Adrenal gland (tissue), 5 donors: ENCODE measurements around the gene WWP2.

Experiments used
- POLR2A ChIP-seq, 2 donors: fragments of 450-650 bp; IDR thresholded peaks; one replicate each; pipeline ENCODE4 v1.6.1; 2017; ENCODE audit warnings: antibody characterized with exemption in 2 of 2, mild to moderate bottlenecking in 2 of 2, moderate library complexity in 1 of 2
- TF ChIP-seq, protein P1 (sequence below), 6 experiments: fragments of 450-650 bp in 4 of 6; fragments of 200-600 bp in 2 of 6; sonication (generic) in 1 of 6; IDR thresholded peaks; 1 replicate in 5 of 6; 2 replicates in 1 of 6; pipeline versions ENCODE4 v1.5.1 to v1.8.0; 2016 to 2021; ENCODE audit warnings: antibody characterized with exemption in 6 of 6, mild to moderate bottlenecking in 2 of 6, moderate library complexity in 1 of 6
- donor health status: DM: no; HTN: no; CAD: no.

DNA sequence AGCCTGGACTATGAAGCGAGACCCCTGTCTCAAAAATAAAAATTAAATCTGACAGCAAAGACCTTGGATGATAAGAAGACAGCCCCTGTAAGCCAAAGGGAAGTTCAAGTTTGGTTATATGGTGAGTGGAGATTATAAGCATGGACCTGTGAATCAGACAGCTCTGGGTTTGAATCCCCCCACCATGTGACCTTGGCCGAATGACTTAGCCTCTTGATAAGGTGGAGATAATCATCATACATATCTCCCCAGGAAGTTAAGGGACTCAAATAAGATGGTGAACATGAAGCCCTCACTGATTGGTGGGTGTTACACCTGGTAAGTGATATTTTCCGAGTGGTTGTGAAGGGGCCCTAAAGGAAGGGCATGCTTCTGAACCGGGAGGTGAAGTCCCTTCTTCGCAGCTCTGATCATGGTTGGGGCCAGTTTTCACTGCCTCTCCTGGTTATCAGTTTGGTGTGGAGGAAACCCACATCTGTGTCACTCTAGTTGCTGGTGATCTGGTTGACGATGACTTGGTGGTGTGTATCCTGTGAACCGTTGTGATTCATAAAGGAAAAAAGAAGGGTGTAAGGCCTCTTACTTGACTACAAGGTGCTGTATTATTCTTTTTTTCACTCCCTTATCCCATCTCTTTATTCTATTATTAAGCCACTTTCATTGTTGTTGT, 127.3 kb downstream of the WWP2 start:
- TF ChIP-seq, protein P1, sequence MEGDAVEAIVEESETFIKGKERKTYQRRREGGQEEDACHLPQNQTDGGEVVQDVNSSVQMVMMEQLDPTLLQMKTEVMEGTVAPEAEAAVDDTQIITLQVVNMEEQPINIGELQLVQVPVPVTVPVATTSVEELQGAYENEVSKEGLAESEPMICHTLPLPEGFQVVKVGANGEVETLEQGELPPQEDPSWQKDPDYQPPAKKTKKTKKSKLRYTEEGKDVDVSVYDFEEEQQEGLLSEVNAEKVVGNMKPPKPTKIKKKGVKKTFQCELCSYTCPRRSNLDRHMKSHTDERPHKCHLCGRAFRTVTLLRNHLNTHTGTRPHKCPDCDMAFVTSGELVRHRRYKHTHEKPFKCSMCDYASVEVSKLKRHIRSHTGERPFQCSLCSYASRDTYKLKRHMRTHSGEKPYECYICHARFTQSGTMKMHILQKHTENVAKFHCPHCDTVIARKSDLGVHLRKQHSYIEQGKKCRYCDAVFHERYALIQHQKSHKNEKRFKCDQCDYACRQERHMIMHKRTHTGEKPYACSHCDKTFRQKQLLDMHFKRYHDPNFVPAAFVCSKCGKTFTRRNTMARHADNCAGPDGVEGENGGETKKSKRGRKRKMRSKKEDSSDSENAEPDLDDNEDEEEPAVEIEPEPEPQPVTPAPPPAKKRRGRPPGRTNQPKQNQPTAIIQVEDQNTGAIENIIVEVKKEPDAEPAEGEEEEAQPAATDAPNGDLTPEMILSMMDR (IDR thresholded peaks at IDR 0.05) = no peak
- TF ChIP-seq POLR2A (IDR thresholded peaks at IDR 0.05) = no peak
